Cardiac fibroblast (primary cell): ENCODE measurements around the gene SEMA5A.

Experiments
- DNase-seq, 2 donors: peaks; one replicate each; pipeline versions ENCODE4 v3.0.0 to v3.0.0-alpha.2; 2010; ENCODE audit warnings: low read depth in 2 of 2
- H3K4me3 ChIP-seq, 2 donors: replicated peaks in 1 of 2; 1 replicate in 1 of 2; 2 replicates in 1 of 2; pipeline ENCODE4 v1.5.1; 2011; ENCODE audit warnings: low read depth in 2 of 2, low read length in 2 of 2, mild to moderate bottlenecking in 2 of 2, moderate library complexity in 1 of 2
- CTCF ChIP-seq: IDR thresholded peaks from one replicate; pipeline ENCODE4 v1.5.1; 2011; ENCODE audit warnings: low read depth, mild to moderate bottlenecking, low read length, inconsistent platforms

The SEMA5A gene

GRCh38 chr5:9056046-9056445, 489.8 kb downstream of the SEMA5A start:
- TF ChIP-seq CTCF = no peak
- no peak for DNase-seq
- H3K4me3 ChIP-seq = no peak overlapping the region

GRCh38 chr5:9054821-9055589, 490.9 kb downstream of the SEMA5A start:
- peak in 1 of 2 donors; percentile 35 for DNase-seq
- no peak overlapping the region for H3K4me3 ChIP-seq
- TF ChIP-seq CTCF = no peak

- TF ChIP-seq CTCF = no peak
- no peak overlapping the region for H3K4me3 ChIP-seq
- no peak for DNase-seq
Measured at GRCh38 chr5:9054322-9054721, 491.6 kb downstream of the SEMA5A start.

GRCh38 chr5:9052421-9052820, 493.5 kb downstream of the SEMA5A start:
- no peak overlapping the region for H3K4me3 ChIP-seq
- no peak for DNase-seq
- TF ChIP-seq CTCF = no peak

- H3K4me3 ChIP-seq = no peak overlapping the region
- no peak for DNase-seq
- no peak for TF ChIP-seq CTCF
Measured at GRCh38 chr5:9051779-9052178, 494.1 kb downstream of the SEMA5A start.

- H3K4me3 ChIP-seq = no peak overlapping the region
- DNase-seq = no peak
- no peak for TF ChIP-seq CTCF
Measured at GRCh38 chr5:9047932-9048331, 497.9 kb downstream of the SEMA5A start.
